HG02571 (cell line): ENCODE results near the gene AKAP13.
"Not testable (repeated sequence)": the region's sequence is repeated elsewhere in the genome, so short reads cannot be mapped to it uniquely, and the experiment has no call there.

Experiments
- ATAC-seq: cut with Tn5 transposase; IDR thresholded peaks from one replicate; pipeline ENCODE4 v1.9.1; 2021; ENCODE audit warnings: mild to moderate bottlenecking, moderate library complexity; ENCODE audit not compliant: unreplicated experiment

Gene AKAP13

DNA sequence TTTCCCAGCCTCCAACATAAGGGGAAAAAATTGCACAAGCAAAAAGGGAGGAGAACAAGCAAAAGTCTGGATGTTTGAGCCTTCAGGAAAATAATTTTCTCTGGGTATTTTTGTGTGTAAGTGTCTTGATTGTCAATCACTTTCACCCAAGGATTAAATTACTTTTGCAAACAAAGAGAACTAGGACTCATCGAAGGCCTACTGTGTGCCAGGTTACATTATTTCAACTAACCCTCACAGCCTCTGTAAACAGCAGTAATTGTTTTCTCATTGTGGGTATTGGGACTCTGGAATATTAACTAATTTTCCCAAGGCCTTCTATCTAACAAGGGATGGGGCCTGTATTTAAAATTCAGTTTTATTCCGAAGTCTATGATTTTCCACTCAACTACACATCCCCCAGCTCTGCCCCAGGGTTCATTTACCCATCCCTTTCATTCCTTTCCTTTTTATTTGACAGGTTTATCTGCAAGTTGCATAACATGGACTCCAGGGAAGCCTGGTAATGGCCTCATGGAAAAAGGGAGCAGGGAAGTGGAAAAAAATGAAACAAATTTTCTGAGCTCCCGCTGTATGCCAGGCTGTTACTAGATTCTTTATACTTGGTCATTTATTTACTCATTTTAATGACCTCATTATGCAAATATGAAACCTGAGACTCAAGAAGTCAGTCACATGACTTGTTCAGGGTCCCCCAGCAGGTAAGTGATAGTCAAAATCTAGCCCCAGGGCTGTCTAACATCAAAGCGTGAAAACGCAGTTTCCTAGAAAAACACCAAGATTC lies 32.9 kb upstream of the AKAP13 start:
- not testable (repeated sequence) for ATAC-seq

- not testable (repeated sequence) for ATAC-seq
These were observed 32.2 kb upstream of the AKAP13 start for GRCh38 chr15:85348048-85348766.

- not testable (repeated sequence) for ATAC-seq
These were observed 31.3 kb upstream of the AKAP13 start for GRCh38 chr15:85349062-85349461.

- no peak for ATAC-seq
These were observed 30.0 kb upstream of the AKAP13 start for GRCh38 chr15:85350395-85350794.

- ATAC-seq: not testable (repeated sequence)
These were observed 28.9 kb upstream of the AKAP13 start for GRCh38 chr15:85351501-85351900.

DNA sequence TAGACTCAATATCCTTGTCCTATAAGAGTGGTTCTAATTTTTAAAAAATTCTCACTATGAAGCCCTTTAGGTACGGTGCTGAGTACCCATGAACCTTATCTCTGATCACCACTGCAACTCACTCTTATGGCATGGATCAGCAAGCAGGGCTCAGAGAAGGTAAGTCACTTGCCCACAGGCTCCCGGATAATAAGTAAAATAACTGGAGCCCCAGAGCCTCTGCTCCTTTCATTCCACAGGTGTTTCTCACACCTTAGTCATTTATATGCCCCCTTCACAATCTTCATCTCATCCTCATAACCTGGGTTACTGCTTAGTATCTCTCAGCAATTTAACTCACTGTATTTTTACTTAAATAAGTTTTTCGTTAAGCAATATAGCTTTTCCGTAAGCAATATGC lies 28.4 kb upstream of the AKAP13 start:
- no peak for ATAC-seq

- ATAC-seq: no peak
These were observed 26.9 kb upstream of the AKAP13 start for GRCh38 chr15:85353516-85353915.

DNA sequence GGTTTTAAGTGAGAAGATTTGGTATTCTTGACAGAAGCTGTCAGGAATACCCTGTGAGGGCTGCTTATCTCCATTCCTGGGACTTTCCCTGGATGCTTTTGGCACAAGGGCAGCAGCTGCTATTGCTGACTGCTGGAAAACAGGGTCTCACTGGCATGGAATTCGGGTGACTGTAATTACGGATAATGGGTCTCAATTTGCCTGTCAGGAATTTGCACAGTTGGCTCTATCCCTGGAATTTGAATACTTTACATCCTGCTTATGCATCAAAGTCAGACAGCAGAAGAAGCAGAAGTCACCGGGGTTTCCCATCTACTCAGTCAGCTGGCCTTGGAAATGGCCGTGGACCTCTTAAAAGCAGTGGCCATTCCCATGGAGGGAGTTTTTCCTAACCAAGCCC lies 25.9 kb upstream of the AKAP13 start:
- no peak for ATAC-seq

GRCh38 chr15:85354948-85355347 lies 25.5 kb upstream of the AKAP13 start:
- ATAC-seq: no peak

DNA sequence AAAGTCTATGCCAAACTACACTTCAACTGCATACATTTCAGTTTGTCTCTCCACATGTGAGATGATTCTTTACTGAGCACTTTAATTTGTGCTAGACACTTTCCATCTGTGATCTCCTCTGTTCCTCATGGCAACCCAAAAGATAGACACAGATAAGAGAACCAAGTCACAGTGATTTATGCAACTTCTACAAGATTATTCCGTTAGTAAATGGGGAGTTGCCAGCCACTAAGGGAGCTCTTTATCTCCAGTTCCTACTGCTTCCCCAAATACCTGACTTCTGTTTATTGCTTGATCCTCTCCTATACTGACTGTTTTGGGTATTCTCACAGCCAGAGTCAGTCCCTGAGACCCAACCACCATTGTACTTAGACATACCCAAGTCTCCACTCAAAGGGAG lies 24.1 kb upstream of the AKAP13 start:
- no peak for ATAC-seq

DNA sequence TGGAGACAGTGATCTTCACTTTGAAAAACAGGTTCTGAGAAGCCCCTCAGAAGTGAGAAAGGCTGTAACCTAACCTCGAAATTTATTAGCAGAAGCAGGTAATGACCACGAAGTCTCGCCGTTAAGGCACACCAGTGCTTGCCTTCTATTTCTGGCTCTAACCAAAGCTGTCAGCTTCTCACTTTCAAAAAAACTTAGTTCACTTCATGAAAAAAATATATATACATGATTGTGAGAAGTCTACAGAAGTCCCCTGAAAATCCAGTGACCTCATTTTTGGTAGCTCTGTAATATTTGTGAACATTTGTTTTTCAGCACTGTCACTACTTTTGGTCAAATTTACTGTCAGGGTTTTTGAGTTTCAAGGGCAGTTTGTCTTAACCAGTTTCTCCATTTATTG lies 19.1 kb upstream of the AKAP13 start:
- peak; percentile 60 for ATAC-seq

DNA sequence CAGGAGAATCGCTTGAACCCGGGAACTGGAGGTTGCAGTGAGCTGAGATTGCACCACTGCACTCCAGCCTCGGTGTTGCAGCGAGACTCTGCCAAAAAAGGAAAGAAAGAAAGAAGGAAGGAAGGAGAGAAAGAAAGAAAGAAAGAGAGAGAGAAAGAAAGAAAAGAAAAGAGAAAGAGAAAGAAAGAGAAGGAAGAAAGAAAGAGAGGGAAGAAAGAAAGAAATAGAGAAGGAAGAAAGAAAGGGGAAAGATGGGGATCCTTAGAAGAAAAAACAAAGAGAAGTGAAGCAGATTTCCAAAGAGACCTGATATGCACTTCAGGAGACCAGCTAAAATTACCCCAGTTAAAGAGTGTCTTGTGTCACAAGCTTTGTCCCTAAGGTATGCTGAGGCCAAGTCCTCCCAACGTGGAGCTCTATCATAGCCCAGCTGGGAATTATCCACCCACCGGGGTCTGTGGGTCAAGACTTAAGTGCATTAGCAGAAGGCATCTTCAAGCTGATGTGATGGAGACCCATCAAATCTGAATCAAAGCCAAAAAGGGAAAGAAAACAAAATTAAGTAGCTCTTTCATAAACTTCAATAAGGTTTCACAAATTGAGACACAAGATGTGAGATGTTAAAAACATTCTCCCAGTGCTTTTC lies 17.8 kb upstream of the AKAP13 start:
- no peak for ATAC-seq

DNA sequence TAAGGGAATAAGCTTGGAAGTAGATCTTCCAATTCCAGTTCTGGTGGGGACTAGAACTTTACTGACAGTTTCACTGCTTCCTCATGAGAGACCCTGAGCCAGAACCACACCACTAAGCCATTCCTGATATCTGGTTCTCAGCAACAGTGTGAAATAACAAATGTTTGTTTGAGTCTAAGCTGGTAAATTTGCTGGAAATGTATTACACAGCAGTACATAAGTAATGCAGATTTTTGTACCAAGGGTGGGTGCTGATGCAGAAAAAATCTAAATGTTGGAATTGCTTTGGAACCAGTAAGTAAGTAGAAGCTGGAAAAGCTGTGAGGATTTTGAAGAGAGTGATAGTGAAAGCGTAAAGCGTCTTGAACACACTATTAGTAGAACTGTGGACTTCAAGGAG lies 14.4 kb upstream of the AKAP13 start:
- no peak for ATAC-seq

DNA sequence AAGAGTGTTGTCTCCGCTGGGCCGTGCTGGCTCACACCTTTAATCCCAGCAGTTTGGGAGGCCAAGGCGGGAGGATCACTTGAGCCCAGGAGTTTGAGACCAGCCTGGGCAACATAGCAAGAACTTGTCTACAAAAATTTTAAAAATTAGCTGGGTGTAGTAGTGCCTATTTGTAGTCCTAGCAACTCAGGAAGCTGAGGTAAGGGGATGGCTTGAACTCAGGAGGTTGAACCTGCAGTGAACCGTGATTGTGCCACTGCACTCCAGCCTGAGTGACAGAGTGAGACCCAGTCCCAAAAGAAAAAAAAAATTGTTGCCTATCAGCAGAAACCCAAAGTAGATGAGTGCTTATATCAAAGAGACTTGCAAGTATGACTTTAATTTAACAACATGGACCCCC lies 12.7 kb upstream of the AKAP13 start:
- ATAC-seq: no peak

DNA sequence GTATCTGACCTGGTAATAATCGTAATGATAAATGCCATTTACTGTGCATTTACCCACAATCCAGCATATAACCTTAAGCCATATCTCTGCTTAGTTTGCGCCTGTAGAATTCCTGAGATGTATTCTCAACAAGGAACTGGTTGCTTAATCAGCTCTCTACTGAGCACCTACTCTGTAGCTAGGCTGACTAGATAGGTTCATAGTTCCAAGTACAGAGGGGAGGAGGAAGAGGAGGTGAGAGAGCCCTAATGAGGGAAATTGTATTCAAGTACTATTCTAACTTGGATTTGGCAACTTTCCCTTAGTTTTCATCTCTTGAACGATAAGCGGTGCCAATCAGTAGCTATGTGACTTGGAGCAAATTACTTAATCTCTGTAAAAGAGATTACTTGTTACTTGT lies 5.6 kb upstream of the AKAP13 start:
- ATAC-seq: no peak

GRCh38 chr15:85377269-85377668 lies 3.1 kb upstream of the AKAP13 start:
- ATAC-seq: no peak

DNA sequence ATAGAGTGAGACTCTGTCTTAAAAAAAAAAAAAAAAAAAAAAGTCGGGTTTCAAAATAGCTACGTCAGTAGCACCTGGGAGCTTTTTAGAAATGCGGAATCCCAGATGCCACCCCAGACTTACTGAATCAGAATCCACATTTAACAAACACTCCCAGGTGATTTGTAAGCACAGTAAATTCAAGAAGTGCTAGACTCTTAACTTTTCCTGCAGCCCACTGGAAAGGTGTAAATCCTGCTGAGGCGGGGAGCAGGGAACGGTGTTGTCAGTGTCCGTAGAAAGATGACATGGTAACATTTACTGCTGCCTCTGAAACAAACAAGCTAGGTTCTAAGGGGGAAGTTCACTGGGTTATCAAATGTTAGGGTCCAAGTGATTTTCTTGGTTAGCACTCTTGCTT lies 2.4 kb upstream of the AKAP13 start:
- no peak for ATAC-seq

GRCh38 chr15:85379403-85380131 lies 836 bp upstream of the AKAP13 start:
- no peak for ATAC-seq

- ATAC-seq: peak; percentile 34
These were observed 624 bp downstream of the AKAP13 start for GRCh38 chr15:85380812-85381642.
